Neutrophil (primary cell): ENCODE data around the gene WDFY3.

ENCODE experiments used
- H3K27ac ChIP-seq: fragments of 200-600 bp; sonication (generic); 2 replicates; pipeline ENCODE4 v1.5.1; 2016; ENCODE audit warnings: mild to moderate bottlenecking, moderate library complexity
- H3K27me3 ChIP-seq: fragments of 200-600 bp; sonication (generic); 2 replicates; pipeline ENCODE4 v1.6.0; 2016; ENCODE audit warnings: mild to moderate bottlenecking
- H3K36me3 ChIP-seq: fragments of 200-600 bp; sonication (generic); 2 replicates; pipeline ENCODE4 v1.5.1; 2017
- H3K4me1 ChIP-seq, 2 experiments: fragments of 200-600 bp in 1 of 2; sonication (generic) in 1 of 2; 1 replicate in 1 of 2; 2 replicates in 1 of 2; pipeline versions ENCODE4 v1.5.1 to v1.6.1; 2013 to 2016; ENCODE audit warnings: low read depth in 1 of 2, low read length in 1 of 2, mild to moderate bottlenecking in 1 of 2, moderate library complexity in 1 of 2; ENCODE audit not compliant: control insufficient read depth in 1 of 2, insufficient read depth in 1 of 2
- H3K4me3 ChIP-seq, 2 experiments: fragments of 200-600 bp in 1 of 2; sonication (generic) in 1 of 2; 1 replicate in 1 of 2; 2 replicates in 1 of 2; pipeline ENCODE4 v1.5.1; 2013 to 2016; ENCODE audit warnings: low read depth in 1 of 2, low read length in 1 of 2, mild to moderate bottlenecking in 1 of 2, moderate library complexity in 1 of 2
- H3K9me3 ChIP-seq: fragments of 200-600 bp; sonication (generic); 2 replicates; pipeline ENCODE4 v1.5.1; 2016
- CTCF ChIP-seq: fragments of 200-600 bp; sonication (generic); IDR thresholded peaks from 2 replicates; pipeline ENCODE4 v1.5.1; 2016; ENCODE audit warnings: antibody characterized with exemption

The WDFY3 gene

GRCh38 chr4:84901740-84902281 is 64.7 kb downstream of the WDFY3 start:
- no peak overlapping the region for H3K4me3 ChIP-seq
- TF ChIP-seq CTCF, result no peak
- H3K27me3 ChIP-seq, result no peaks in the 10 kb centered on the region
- H3K9me3 ChIP-seq, result no peaks in the 10 kb centered on the region
- H3K4me1 ChIP-seq, result peaks cover 3 to 7% of the 10 kb centered on the region in 2 experiments
- no peak overlapping the region for H3K27ac ChIP-seq
- peaks cover 14% of the 10 kb centered on the region for H3K36me3 ChIP-seq

- Histone ChIP-seq H3K4me1 (peaks cover 0 to under 1% of the 10 kb centered on the region in 2 experiments), H3K36me3 (peaks cover 14% of the 10 kb centered on the region), H3K27me3 (no peaks in the 10 kb centered on the region), H3K4me3 (no peak overlapping the region), H3K9me3 (no peaks in the 10 kb centered on the region), H3K27ac (no peak overlapping the region)
- TF ChIP-seq CTCF, result no peak
These were observed 65.3 kb downstream of the WDFY3 start for GRCh38 chr4:84901173-84901572.

- Histone ChIP-seq H3K36me3 (peaks cover 25% of the 10 kb centered on the region), H3K9me3 (no peaks in the 10 kb centered on the region), H3K27me3 (no peaks in the 10 kb centered on the region), H3K27ac (no peak overlapping the region), H3K4me1 (no peaks in the 10 kb centered on the region), H3K4me3 (no peak overlapping the region)
- TF ChIP-seq CTCF, result no peak
These were observed 66.9 kb downstream of the WDFY3 start for GRCh38 chr4:84899616-84900015.

GRCh38 chr4:84897516-84897915 is 69.0 kb downstream of the WDFY3 start:
- no peak for TF ChIP-seq CTCF
- Histone ChIP-seq H3K36me3 (peaks cover 32% of the 10 kb centered on the region), H3K9me3 (no peaks in the 10 kb centered on the region), H3K4me1 (no peaks in the 10 kb centered on the region), H3K27me3 (no peaks in the 10 kb centered on the region), H3K4me3 (no peak overlapping the region), H3K27ac (no peak overlapping the region)

- Histone ChIP-seq H3K4me3 (no peak overlapping the region), H3K36me3 (peaks cover 27% of the 10 kb centered on the region), H3K9me3 (no peaks in the 10 kb centered on the region), H3K27ac (no peak overlapping the region), H3K27me3 (no peaks in the 10 kb centered on the region), H3K4me1 (no peaks in the 10 kb centered on the region)
- no peak for TF ChIP-seq CTCF
These were observed 71.2 kb downstream of the WDFY3 start for GRCh38 chr4:84895283-84895682.

GRCh38 chr4:84894621-84895020 is 71.9 kb downstream of the WDFY3 start:
- no peak for TF ChIP-seq CTCF
- Histone ChIP-seq H3K27me3 (no peaks in the 10 kb centered on the region), H3K4me1 (no peaks in the 10 kb centered on the region), H3K9me3 (no peaks in the 10 kb centered on the region), H3K27ac (no peak overlapping the region), H3K36me3 (peaks cover 27% of the 10 kb centered on the region), H3K4me3 (no peak overlapping the region)
